Lung (tissue), 12 donors: Measurements from ENCODE around the gene CBL. TPM values are rescaled to one million over a fixed set of nuclear protein-coding genes. Genes with fewer than 3 reads are reported as not detected.

Experiments
- ATAC-seq: fragments of 200-7000 bp; cut with Tn5 transposase; one replicate; pipeline ENCODE4 v1.9.1; 2020; ENCODE audit warnings: moderate number of reproducible peaks; ENCODE audit not compliant: insufficient read depth, low FRiP score
- DNase-seq, 3 donors: peaks; one replicate each; pipeline ENCODE4 v3.0.0-alpha.2; 2013 to 2017
- H3K27ac ChIP-seq, 2 donors: one replicate each; pipeline ENCODE4 v1.5.1; 2013; ENCODE audit warnings: mild to moderate bottlenecking in 2 of 2, moderate library complexity in 2 of 2, control low read depth in 1 of 2, inconsistent platforms in 1 of 2, low read depth in 1 of 2, low read length in 1 of 2
- H3K27me3 ChIP-seq, 3 donors: one replicate each; pipeline ENCODE4 v1.5.1; 2013; ENCODE audit warnings: low read length in 2 of 3; ENCODE audit not compliant: control insufficient read depth in 3 of 3, insufficient read depth in 3 of 3
- H3K36me3 ChIP-seq, 4 donors: one replicate each; pipeline ENCODE4 v1.5.1; 2013; ENCODE audit warnings: low read length in 4 of 4, mild to moderate bottlenecking in 1 of 4, moderate library complexity in 1 of 4; ENCODE audit not compliant: control insufficient read depth in 4 of 4, insufficient read depth in 4 of 4
- H3K4me1 ChIP-seq, 5 donors: one replicate each; pipeline ENCODE4 v1.5.1; 2013; ENCODE audit warnings: low read length in 5 of 5, mild to moderate bottlenecking in 2 of 5, moderate library complexity in 1 of 5; ENCODE audit not compliant: control insufficient read depth in 5 of 5, insufficient read depth in 5 of 5
- H3K4me3 ChIP-seq: one replicate; pipeline ENCODE4 v1.5.1; 2013; ENCODE audit warnings: mild to moderate bottlenecking, control low read depth, moderate library complexity
- H3K9ac ChIP-seq, 2 donors: one replicate each; pipeline ENCODE4 v1.5.1; 2013; ENCODE audit warnings: low read length in 2 of 2, control low read depth in 1 of 2; ENCODE audit not compliant: insufficient read depth in 1 of 2
- H3K9me3 ChIP-seq, 4 donors: one replicate each; pipeline ENCODE4 v1.5.1; 2013; ENCODE audit warnings: low read length in 3 of 4, mild to moderate bottlenecking in 1 of 4, moderate library complexity in 1 of 4; ENCODE audit not compliant: control insufficient read depth in 4 of 4, insufficient read depth in 3 of 4
- WGBS, 2 donors: extraction: QIAGEN DNeasy Blood & Tissue Kit; methylation state at CpG; one replicate each; pipeline ENCODE4 v1.1.7; 2013; 5-methylcytosine and 5-hydroxymethylcytosine counted together
- polyA plus RNA-seq, 2 donors: library from polyadenylated mRNA; stranded (reverse); fragments of 200-250 nt; gene quantifications; one replicate each; pipeline ENCODE4 v1.2.1, GENCODE V29; 2013
- total RNA-seq, 2 donors: library from RNA; depleted of rRNA in 1 of 2; stranded (reverse); fragments of >200 nt in 1 of 2; gene quantifications; one replicate each; pipeline ENCODE4 v1.2.1, GENCODE V29; 2014 to 2021
- TF ChIP-seq, protein P1 (sequence below): IDR thresholded peaks from 2 replicates; pipeline ENCODE4 v1.5.1; 2012; ENCODE audit warnings: mild to moderate bottlenecking; ENCODE audit errors: control extremely low read depth, extremely low read depth
- donor health status: control.
- donor health status: control.
- donor health status: Bipolar disorder and iron deficiency.
- donor health status: healthy.
- donor health status: DM: yes; HTN: yes; CAD: no.

Gene CBL
- total and polyA plus RNA-seq, 4 donors: 8.7 to 25.1 (median 16.1) TPM

DNA sequence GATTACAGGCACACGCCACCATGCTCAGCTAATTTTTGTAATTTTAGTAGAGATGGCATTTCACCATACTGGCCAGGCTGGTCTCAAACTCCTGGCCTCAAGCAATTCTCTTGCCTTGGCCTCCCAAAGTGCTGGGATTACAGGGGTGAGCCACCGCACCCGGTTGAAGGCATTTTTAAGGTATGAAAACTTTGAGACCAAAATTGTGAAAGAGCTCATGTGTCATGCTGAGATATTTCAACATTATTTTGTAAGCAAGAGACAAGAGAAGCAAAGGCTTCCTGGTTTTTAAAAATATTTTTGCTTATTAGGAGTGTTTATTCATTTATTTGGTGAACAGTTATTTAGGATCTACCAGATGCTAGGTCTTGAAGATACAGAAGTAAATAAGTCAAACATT is 14.0 kb upstream of the CBL start:
- WGBS, 2 donors: 55 to 82% methylated on average over 3 of the region's 3 CpGs
- ATAC-seq: no peak
- Histone ChIP-seq H3K9me3 (no peaks in the 10 kb centered on the region), H3K27me3 (no peaks in the 10 kb centered on the region), H3K36me3 (no peaks in the 10 kb centered on the region), H3K27ac (no peak overlapping the region), H3K9ac (no peak overlapping the region), H3K4me1 (peaks cover 0 to 2% (median 0%) of the 10 kb centered on the region in 5 donors), H3K4me3 (no peak overlapping the region)
- no peak for DNase-seq
- TF ChIP-seq, protein P1, sequence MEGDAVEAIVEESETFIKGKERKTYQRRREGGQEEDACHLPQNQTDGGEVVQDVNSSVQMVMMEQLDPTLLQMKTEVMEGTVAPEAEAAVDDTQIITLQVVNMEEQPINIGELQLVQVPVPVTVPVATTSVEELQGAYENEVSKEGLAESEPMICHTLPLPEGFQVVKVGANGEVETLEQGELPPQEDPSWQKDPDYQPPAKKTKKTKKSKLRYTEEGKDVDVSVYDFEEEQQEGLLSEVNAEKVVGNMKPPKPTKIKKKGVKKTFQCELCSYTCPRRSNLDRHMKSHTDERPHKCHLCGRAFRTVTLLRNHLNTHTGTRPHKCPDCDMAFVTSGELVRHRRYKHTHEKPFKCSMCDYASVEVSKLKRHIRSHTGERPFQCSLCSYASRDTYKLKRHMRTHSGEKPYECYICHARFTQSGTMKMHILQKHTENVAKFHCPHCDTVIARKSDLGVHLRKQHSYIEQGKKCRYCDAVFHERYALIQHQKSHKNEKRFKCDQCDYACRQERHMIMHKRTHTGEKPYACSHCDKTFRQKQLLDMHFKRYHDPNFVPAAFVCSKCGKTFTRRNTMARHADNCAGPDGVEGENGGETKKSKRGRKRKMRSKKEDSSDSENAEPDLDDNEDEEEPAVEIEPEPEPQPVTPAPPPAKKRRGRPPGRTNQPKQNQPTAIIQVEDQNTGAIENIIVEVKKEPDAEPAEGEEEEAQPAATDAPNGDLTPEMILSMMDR: no peak

DNA sequence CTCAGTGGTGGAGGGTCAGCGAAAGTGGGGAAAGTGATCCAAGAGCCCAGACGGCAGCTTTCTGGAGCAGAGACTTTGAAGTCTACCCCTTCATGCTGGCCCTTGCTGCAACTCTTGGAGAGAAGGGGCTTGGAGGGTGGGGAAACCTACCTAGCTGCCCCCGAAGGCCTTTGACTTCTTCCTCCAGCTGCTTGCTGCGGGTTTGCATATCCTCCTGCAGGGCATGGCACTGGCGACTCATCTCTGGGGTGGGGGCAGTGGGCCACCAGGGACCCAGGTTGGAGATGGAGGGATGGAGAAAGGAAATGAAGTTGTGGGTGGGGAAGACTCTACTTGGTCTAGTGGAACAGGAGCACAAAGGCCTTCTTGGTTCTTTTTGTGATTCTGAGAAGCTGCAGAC is 13.1 kb upstream of the CBL start:
- H3K27me3 ChIP-seq: no peaks in the 10 kb centered on the region
- no peak overlapping the region for H3K9ac ChIP-seq
- TF ChIP-seq, protein P1: no peak
- H3K4me1 ChIP-seq: peaks cover 0 to 2% (median 0%) of the 10 kb centered on the region in 5 donors
- H3K36me3 ChIP-seq: no peaks in the 10 kb centered on the region
- ATAC-seq: no peak
- DNase-seq: no peak
- H3K9me3 ChIP-seq: no peaks in the 10 kb centered on the region
- 88 to 91% methylated on average over 5 of the region's 5 CpGs for WGBS, 2 donors
- no peak overlapping the region for H3K4me3 ChIP-seq
- H3K27ac ChIP-seq: no peak overlapping the region

DNA sequence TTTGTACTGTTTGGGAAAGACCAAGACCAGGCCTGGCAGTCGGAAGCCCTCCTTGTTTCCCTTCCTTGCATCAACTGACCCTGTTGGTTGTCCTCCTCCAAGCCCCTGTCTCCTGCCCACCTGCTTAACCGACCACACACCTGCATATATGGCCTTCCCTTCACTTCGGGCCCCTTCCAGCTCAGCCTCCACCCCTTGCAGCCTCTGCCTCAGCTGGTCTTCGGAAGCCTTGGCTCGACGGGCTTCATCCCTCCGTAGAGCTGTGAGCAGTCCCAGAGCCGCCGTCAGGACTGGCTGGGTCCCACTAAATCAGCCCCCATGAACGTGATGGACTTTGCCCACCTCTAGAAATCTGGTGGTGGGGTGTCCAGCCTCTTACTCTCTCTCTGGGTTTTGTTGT is 12.5 kb upstream of the CBL start:
- TF ChIP-seq, protein P1: no peak
- no peak for ATAC-seq

DNA sequence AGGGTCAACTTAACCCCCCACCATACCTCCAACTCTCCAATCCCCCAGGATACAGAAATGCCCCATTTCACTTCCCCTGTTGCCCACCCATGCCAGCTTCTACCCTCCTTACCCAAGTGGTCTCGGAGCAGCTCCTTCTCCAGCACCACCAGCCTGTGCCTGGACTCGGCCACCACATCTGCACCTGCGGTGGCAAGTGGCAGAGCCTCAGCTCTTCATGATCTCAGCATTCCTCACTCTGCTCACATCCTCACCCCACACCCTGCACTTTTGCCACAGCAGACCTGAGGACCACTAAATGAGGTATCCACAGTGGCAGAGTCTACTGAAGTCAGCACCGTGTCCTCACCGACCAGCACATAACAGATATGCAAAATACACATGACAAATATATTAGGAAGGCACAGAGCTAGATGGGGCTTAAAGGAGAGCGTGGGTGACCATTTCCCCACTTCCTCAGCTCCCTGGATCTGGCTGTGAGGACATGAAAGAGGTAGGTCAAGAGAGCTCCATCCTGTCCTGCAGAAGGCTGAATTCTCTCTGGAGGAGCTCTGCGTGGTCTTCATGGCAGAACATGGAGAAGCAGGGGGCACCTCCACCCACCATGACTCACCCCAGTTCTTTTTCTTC is 11.2 kb upstream of the CBL start:
- H3K4me1 ChIP-seq: peaks cover 0 to 2% (median 0%) of the 10 kb centered on the region in 5 donors
- H3K9ac ChIP-seq: no peak overlapping the region
- H3K4me3 ChIP-seq: no peak overlapping the region
- no peak overlapping the region for H3K27ac ChIP-seq
- H3K36me3 ChIP-seq: no peaks in the 10 kb centered on the region
- 69 to 75% methylated on average over 6 to 7 of the region's 7 CpGs for WGBS, 2 donors
- no peaks in the 10 kb centered on the region for H3K27me3 ChIP-seq
- DNase-seq (no peak), ATAC-seq (no peak)
- no peaks in the 10 kb centered on the region for H3K9me3 ChIP-seq
- TF ChIP-seq, protein P1: no peak

More for the DNA sequence above, 12.5 kb upstream of the CBL start:
- H3K27ac ChIP-seq: no peak overlapping the region
- H3K27me3 ChIP-seq: no peaks in the 10 kb centered on the region
- H3K4me3 ChIP-seq: no peak overlapping the region
- no peaks in the 10 kb centered on the region for H3K36me3 ChIP-seq
- H3K9me3 ChIP-seq: no peaks in the 10 kb centered on the region
- H3K4me1 ChIP-seq: peaks cover 0 to 2% (median 0%) of the 10 kb centered on the region in 5 donors
- DNase-seq: no peak
- H3K9ac ChIP-seq: no peak overlapping the region
- 92 to 94% methylated on average over 10 of the region's 10 CpGs for WGBS, 2 donors
